Measurements from ENCODE around the gene DMRTA2.

DNA sequence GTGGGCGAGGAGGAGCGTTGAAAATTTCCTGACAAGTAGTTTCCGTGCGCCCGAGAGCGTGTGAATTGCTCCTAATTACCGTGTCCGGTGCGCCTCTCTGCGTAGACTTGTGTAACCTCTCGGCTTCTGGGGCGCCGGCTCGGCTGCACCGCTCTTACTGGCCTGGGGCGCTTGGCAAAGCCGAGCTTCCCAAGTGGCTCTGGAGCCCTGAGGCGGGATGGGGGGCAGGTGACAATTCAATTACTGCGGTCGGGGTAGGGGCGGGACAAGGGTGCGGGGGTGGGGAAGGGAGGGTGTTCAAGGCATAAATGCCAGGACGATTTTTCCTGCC, 392 bp upstream of the DMRTA2 start:
- no peak for TF ChIP-seq POLR2A (IDR thresholded peaks at IDR 0.05; ENCODE audit: low read depth, low read length)
- TF ChIP-seq POLR2AphosphoS5 (IDR thresholded peaks at IDR 0.05; ENCODE audit: low read depth, low read length), result no peak
